GF-D8 (cell line): Measurements from ENCODE around the gene C17orf75.
A peak's percentile ranks its signal among the peaks of the same experiment; 100 is the strongest.

ENCODE experiments used
- DNase-seq: peaks from one replicate; lab custom pipeline; 2025; lab: John Stamatoyannopoulos, UW

Gene C17orf75

DNA sequence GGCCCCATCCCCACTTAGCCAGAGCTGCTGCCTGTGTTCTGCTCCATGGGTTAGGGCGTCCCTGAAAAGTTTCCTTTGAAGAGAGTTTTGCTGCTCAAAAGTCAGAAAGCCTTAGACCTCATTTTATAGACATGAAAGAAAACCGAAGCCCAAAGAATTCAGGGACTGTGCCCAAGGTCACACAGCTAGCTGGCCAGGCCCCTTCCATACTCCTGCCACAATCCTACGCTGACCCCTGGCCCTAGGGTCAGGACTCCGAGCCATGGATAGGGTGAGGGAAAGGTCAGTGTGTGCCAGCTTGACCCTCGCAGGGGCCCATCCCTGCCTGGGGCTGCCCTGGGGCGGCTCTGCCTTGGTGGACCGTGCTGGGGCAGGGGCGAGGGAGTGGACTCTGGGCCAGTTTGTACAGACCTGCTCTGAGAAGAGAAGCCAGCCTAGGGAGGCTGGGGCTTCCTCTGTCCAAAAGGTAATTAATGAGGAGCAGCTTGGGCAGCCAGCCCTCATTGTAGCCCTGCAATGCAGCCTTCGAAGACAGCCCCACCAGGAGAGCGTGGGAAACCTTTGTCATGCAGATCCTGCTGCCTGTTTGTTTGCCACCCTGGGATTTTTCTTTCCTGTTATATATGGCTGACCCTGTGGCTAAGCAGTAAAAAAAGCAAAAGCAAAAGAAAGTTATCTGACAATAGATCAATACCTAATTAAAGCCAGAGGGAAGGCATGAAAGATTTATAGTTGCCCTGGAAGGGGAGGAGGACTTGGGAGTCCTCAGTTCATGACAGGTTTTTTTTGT lies 38.9 kb downstream of the C17orf75 start:
- DNase-seq, result no peak

DNA sequence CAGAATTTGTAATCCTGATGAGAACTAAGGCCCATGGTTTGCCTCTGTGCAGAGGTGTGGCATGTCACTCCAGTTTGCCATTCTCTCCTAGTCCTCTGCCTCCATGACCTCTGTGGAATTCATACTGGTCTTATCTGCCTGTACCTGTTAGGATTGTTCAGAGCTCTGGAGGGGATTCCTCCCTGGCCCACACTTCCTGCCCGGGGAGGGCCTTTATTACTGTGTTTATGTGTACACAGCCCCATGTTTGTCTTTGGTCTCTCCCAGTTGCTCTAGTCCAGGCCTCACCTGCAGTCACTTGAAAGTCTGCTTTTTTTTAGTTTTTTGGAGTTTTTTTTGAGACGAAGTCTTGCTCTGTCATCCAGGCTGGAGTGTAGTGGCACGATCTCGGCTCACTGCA lies 39.9 kb downstream of the C17orf75 start:
- DNase-seq, result no peak

- no peak for DNase-seq
Observed at GRCh38 chr17:32299580-32300164, 42.3 kb downstream of the C17orf75 start.

DNA sequence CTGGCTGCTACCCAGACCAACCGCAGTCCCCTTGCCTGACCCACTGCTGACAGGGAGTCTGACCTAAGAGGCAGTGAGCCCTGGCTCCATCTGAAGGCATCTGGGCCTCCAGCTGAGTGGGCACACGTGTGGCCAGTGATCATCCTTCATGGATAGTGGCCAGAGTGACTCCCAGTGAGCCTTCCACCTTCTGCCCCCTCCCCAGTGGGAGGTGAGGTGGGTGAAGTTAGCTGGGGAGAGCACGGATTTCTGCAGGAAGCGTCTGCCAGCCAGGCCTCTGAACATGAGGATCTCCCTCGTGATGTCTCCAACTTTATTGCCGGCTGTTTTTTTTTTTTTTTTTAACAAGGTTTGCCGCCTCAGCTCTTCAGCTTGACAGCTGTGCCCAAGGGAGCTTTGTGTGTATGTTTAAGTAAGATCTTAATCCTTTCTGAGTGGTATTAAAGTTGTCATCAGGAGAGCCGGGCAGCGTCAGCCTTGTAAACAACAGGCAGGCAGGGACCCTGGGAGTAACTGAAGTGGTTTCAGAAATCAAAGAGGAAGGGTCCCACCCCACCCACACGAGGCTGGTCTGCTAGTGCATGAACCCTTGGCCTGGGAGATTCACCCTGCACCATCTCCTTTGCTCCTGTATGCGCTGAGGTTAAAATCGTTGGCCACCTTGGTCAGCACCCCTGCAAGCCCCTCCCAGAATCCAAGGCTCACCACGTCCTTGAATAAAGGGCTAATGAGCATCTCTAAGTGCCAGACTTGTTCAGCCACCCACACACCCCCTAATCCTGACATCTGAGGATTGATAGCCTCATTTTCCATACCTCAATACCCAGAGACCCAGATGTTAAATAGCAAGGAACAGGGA lies 43.0 kb downstream of the C17orf75 start:
- no peak for DNase-seq

DNA sequence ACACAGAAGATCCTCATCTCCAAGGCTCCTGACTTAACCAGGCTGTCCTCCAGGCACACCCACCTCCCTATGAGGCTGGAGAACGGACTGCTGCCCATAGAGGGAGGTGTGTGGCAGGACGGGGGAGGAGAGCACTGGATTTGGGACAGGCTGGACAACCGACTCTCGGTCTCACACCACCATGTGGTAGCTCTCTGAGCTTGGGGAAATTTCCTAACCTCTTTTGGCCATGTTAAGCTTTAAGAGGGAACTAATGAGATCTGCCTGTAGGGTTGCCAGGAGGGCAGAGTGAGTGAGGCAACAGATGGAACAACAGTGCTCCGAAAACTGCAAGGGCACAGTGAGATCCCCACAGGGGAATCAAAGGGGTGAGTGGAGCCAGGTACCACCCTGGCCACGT lies 43.7 kb downstream of the C17orf75 start:
- DNase-seq, result no peak

DNA sequence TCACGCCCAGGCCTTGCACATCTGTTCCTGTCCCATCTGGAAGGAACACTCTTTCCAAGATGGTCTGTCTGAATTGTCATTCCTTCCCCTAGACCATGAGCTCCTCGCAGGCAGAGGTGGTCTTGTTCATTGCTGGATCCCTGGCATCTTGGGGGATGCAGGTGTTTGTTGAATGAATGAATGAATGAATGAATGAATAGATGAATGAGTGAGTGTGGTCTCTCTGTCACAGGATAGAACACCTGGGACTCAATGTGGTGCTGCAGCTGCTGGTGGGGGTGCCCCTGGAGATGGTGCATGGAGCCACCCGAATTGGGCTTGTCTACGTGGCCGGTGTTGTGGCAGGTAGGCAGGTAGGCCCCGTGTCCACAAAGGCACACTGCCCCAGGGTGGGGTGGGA lies 44.1 kb downstream of the C17orf75 start:
- no peak for DNase-seq

- no peak for DNase-seq
Observed at GRCh38 chr17:32297424-32297823, 44.5 kb downstream of the C17orf75 start.

- no peak for DNase-seq
Observed at GRCh38 chr17:32292094-32292493, 49.9 kb downstream of the C17orf75 start.

- no peak for DNase-seq
Observed at GRCh38 chr17:32289471-32290070, 52.4 kb downstream of the C17orf75 start.

DNA sequence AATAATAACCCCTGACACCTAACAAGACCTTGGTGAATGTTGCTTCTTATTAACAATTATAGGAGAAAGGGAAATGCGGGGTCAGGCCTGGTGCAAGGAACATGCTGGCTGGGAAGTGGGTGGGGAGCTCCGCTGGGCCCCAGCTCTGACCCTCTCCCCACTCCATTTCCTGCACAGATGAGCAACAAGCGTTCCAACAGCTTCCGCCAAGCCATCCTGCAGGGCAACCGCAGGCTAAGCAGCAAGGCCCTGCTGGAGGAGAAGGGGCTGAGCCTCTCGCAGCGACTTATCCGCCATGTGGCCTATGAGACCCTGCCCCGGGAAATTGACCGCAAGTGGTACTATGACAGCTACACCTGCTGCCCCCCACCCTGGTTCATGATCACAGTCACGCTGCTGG lies 53.4 kb downstream of the C17orf75 start:
- DNase-seq, result peak; percentile 52

GRCh38 chr17:32287804-32288511 lies 54.0 kb downstream of the C17orf75 start:
- no peak for DNase-seq

- no peak for DNase-seq
Observed at GRCh38 chr17:32286518-32286900, 55.5 kb downstream of the C17orf75 start.

GRCh38 chr17:32285746-32286517 lies 56.0 kb downstream of the C17orf75 start:
- no peak for DNase-seq

GRCh38 chr17:32285306-32285705 lies 56.7 kb downstream of the C17orf75 start:
- no peak for DNase-seq

- no peak for DNase-seq
Observed at GRCh38 chr17:32283745-32284201, 58.2 kb downstream of the C17orf75 start.

DNA sequence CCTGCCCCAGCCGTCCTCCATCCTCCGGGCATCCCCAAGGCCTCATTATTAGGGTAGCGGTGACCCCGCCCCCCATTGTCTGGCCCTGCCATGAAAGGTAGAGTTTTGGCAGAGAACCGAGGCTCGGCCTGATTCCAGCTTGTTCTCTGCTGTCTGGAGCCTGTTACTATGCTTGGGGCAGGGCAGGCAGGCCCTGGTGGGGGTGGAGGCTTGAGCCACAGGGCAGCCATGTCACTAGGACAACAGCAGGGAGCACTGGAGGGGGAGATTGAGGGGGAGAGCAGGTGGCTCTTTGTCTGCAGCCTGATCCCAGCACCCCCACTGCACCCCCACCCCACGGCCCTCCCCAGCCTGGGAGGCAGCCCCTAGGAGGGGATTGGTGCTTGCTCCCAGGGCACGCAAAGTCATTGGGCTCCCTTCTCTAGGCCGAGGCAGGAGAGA lies 60.9 kb downstream of the C17orf75 start:
- DNase-seq, result no peak

- DNase-seq, result no peak
Observed at GRCh38 chr17:32279891-32280716, 61.9 kb downstream of the C17orf75 start.

GRCh38 chr17:32278815-32279214 lies 63.2 kb downstream of the C17orf75 start:
- DNase-seq, result no peak
